Activated CD8-positive, alpha-beta memory T cell treated with anti-CD3 and anti-CD28 coated beads, Interleukin-2, amount 50 U/mL, for 1 hour (primary cell): ENCODE data around the gene ANGPTL4.

Experiments
- DNase-seq: peaks from one replicate; pipeline ENCODE4 v3.0.0-alpha.2; 2020; ENCODE audit errors: extremely low read depth

ANGPTL4 gene

GRCh38 chr19:8413629-8413995 lies 49.7 kb downstream of the ANGPTL4 start:
- no peak for DNase-seq

GRCh38 chr19:8416796-8417195 lies 52.8 kb downstream of the ANGPTL4 start:
- DNase-seq: no peak

DNA sequence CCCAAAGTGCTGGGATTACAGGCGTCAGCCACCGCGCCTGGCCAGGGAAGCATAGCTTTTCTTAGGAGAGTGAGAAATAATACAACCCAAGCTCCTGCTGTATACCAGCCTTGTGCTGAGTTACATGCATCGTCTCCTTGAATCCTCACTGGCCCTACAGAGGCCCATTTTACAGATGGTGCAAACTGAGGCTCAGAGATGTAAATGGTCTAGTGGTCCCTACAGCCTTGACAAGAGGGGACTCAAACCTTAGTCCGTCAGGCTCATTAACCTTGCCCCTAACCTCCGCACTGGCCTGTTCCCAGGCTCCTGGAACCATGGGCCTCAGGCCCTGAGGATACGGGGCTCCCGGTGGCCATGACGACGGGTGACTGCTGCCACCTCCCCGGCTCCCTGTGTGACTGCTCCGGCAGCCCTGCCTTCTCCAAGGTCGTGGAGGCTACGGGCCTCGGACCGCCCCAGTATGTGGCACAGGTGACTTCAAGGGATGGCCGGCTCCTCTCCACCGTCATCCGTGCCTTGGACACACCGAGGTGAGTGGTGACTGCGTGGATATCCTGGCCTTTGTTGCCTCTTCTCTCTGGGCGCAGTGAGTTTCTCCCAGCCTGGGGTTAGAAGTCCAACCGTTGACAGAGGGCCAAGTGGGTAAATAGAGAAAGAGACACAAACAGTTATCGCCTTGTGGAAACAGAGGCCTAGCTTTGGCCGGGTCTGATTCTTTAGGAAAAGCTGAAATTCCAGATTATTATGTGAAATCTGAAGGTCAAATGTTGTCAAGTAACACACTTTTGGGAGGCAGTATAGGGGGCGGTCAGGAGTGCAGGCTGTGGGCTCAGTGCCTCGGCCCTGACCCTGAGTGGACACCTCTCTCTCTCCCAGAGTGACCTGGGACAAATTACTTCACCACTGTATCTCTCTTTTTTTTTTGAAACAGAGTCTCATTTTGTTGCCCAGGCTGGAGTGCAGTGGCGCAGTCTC lies 57.8 kb downstream of the ANGPTL4 start:
- DNase-seq: no peak

DNA sequence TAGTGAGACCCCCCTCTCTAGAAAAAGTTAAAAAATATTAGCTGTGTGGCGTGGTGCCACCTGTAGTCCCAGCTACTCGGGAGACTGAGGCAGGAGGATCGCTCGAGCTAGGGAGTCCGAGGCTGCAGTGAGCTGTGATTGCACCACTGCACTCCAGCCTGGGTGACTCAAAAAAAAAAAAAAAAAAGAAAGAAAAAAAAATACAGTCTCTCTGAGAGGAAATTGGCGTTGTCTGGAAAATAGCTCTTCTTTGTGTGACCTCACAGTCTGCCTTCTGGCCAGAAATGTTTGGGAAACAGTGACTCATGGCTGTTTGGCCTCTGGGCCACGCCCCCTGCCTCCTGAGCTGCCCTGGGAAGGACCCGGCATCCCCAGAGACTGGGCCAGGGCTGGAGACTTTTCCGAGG lies 59.9 kb downstream of the ANGPTL4 start:
- no peak for DNase-seq
